Small intestine (tissue), 7 donors: ENCODE measurements around the gene ATP1A1. TPM values are rescaled to one million over a fixed set of nuclear protein-coding genes. Genes with fewer than 3 reads are reported as not detected.
A peak's percentile ranks its signal among the peaks of the same experiment; 100 is the strongest.

Source experiments
- DNase-seq, 2 donors: peaks; one replicate each; pipeline versions ENCODE4 v3.0.0 to v3.0.0-alpha.2; 2013
- FAIRE-seq: peaks from 2 replicates; lab custom pipeline; 2012; peaks lifted over from hg19 to GRCh38; lab: Jason Lieb, UNC
- H3K27ac ChIP-seq, 3 donors: one replicate each; pipeline ENCODE4 v1.5.1; 2013; ENCODE audit warnings: low read length in 2 of 3, mild to moderate bottlenecking in 2 of 3, control low read depth in 1 of 3, inconsistent platforms in 1 of 3, low read depth in 1 of 3, moderate library complexity in 1 of 3
- H3K27me3 ChIP-seq, 3 donors: one replicate each; pipeline ENCODE4 v1.6.1; 2013; ENCODE audit warnings: low read length in 3 of 3, inconsistent platforms in 1 of 3; ENCODE audit not compliant: control insufficient read depth in 3 of 3, insufficient read depth in 3 of 3
- H3K36me3 ChIP-seq, 3 donors: one replicate each; pipeline ENCODE4 v1.6.1; 2013; ENCODE audit warnings: low read length in 3 of 3, inconsistent platforms in 1 of 3, low read depth in 1 of 3, mild to moderate bottlenecking in 1 of 3, moderate library complexity in 1 of 3; ENCODE audit not compliant: control insufficient read depth in 3 of 3, insufficient read depth in 2 of 3
- H3K4me1 ChIP-seq, 3 donors: one replicate each; pipeline ENCODE4 v1.6.1; 2013; ENCODE audit warnings: low read length in 2 of 3, inconsistent platforms in 1 of 3, low read depth in 1 of 3, mild to moderate bottlenecking in 1 of 3, moderate library complexity in 1 of 3; ENCODE audit not compliant: control insufficient read depth in 3 of 3, insufficient read depth in 2 of 3
- H3K4me3 ChIP-seq, 3 donors: one replicate each; pipeline ENCODE4 v1.5.1; 2013; ENCODE audit warnings: low read length in 3 of 3, control low read depth in 1 of 3, inconsistent platforms in 1 of 3, low read depth in 1 of 3, mild to moderate bottlenecking in 1 of 3, moderate library complexity in 1 of 3
- H3K9me3 ChIP-seq, 2 donors: one replicate each; pipeline ENCODE4 v1.6.1; 2013; ENCODE audit warnings: low read depth in 1 of 2, low read length in 1 of 2; ENCODE audit not compliant: control insufficient read depth in 2 of 2, insufficient read depth in 1 of 2
- WGBS, 3 donors: extraction: QIAGEN DNeasy Blood & Tissue Kit; methylation state at CpG; one replicate each; pipeline ENCODE4 v1.1.7; 2013; 5-methylcytosine and 5-hydroxymethylcytosine counted together
- polyA plus RNA-seq, 4 donors: library from polyadenylated mRNA; stranded (reverse) in 3 of 4; unstranded in 1 of 4; fragments of 200-250 nt in 3 of 4; fragments of 120-200 nt in 1 of 4; gene quantifications; one replicate each; pipeline versions ENCODE4 v1.2.1 to v1.2.3, GENCODE V29; 2013
- donor health status: healthy with polysubstance abuse.
- donor health status: control.
- donor health status: control.
- donor health status: Bipolar disorder and iron deficiency.
- donor health status: healthy.

ATP1A1 gene
- polyA plus RNA-seq, 4 donors = 921 to 1,048 (median 1,035) TPM

- no peaks in the 10 kb centered on the region for H3K27me3 ChIP-seq
- H3K4me1 ChIP-seq = peaks cover 3 to 27% (median 4%) of the 10 kb centered on the region in 3 donors
- H3K27ac ChIP-seq = no peak overlapping the region
- no peak for DNase-seq
- no peaks in the 10 kb centered on the region for H3K36me3 ChIP-seq
- WGBS, 3 donors = 92 to 98% (median 95%) methylated on average over 1 of the region's 1 CpG
- no peaks in the 10 kb centered on the region for H3K9me3 ChIP-seq
- no peak overlapping the region for H3K4me3 ChIP-seq
- no peak for FAIRE-seq
Measured at GRCh38 chr1:116357487-116357886, 15.6 kb upstream of the ATP1A1 start.

GRCh38 chr1:116359060-116359830 is 13.8 kb upstream of the ATP1A1 start:
- DNase-seq = peak in 1 of 2 donors; percentile 56
- Histone ChIP-seq H3K4me1 (peaks cover 3 to 25% (median 4%) of the 10 kb centered on the region in 3 donors), H3K27me3 (no peaks in the 10 kb centered on the region), H3K36me3 (no peaks in the 10 kb centered on the region), H3K27ac (peak overlapping the region in 1 of 3 donors; percentile 61), H3K4me3 (no peak overlapping the region), H3K9me3 (no peaks in the 10 kb centered on the region)
- FAIRE-seq = no peak
- 30 to 58% (median 55%) methylated on average over 2 of the region's 2 CpGs for WGBS, 3 donors

- Histone ChIP-seq H3K4me1 (peaks cover 3 to 25% (median 4%) of the 10 kb centered on the region in 3 donors), H3K27ac (peak overlapping the region in 1 of 3 donors; percentile 61), H3K4me3 (no peak overlapping the region), H3K36me3 (no peaks in the 10 kb centered on the region), H3K27me3 (no peaks in the 10 kb centered on the region), H3K9me3 (no peaks in the 10 kb centered on the region)
- peak in 1 of 2 donors; percentile 5 for DNase-seq
- 90 to 100% (median 96%) methylated on average over 1 of the region's 1 CpG for WGBS, 3 donors
- no peak for FAIRE-seq
Measured at GRCh38 chr1:116359871-116360270, 13.2 kb upstream of the ATP1A1 start.

GRCh38 chr1:116360429-116361173 is 12.4 kb upstream of the ATP1A1 start:
- H3K27ac ChIP-seq = peak overlapping the region in 1 of 3 donors; percentile 61
- no peaks in the 10 kb centered on the region for H3K27me3 ChIP-seq
- DNase-seq = peak; percentile 39 to 61
- WGBS, 3 donors = 74 to 76% (median 76%) methylated on average over 2 of the region's 2 CpGs
- H3K9me3 ChIP-seq = no peaks in the 10 kb centered on the region
- FAIRE-seq = no peak
- H3K4me1 ChIP-seq = peaks cover 3 to 25% (median 4%) of the 10 kb centered on the region in 3 donors
- no peak overlapping the region for H3K4me3 ChIP-seq
- no peaks in the 10 kb centered on the region for H3K36me3 ChIP-seq

- 87 to 95% (median 94%) methylated on average over 3 of the region's 3 CpGs for WGBS, 3 donors
- no peaks in the 10 kb centered on the region for H3K9me3 ChIP-seq
- DNase-seq (peak in 1 of 2 donors; percentile 16), FAIRE-seq (no peak)
- no peaks in the 10 kb centered on the region for H3K36me3 ChIP-seq
- H3K27me3 ChIP-seq = no peaks in the 10 kb centered on the region
- peaks cover 3 to 25% (median 4%) of the 10 kb centered on the region in 3 donors for H3K4me1 ChIP-seq
- H3K4me3 ChIP-seq = no peak overlapping the region
- H3K27ac ChIP-seq = peak overlapping the region in 2 of 3 donors; percentile 24 to 61
Measured at GRCh38 chr1:116361648-116362047, 11.4 kb upstream of the ATP1A1 start.

GRCh38 chr1:116362050-116362449 is 11.0 kb upstream of the ATP1A1 start:
- DNase-seq (peak; percentile 61 to 63), FAIRE-seq (no peak)

GRCh38 chr1:116365353-116365780 is 7.7 kb upstream of the ATP1A1 start:
- Histone ChIP-seq H3K9me3 (no peaks in the 10 kb centered on the region), H3K36me3 (no peaks in the 10 kb centered on the region), H3K27me3 (no peaks in the 10 kb centered on the region), H3K4me3 (no peak overlapping the region), H3K27ac (no peak overlapping the region), H3K4me1 (peaks cover 0 to 10% (median 4%) of the 10 kb centered on the region in 3 donors)
- FAIRE-seq = no peak
- no peak for DNase-seq
- 73 to 78% (median 77%) methylated on average over 5 of the region's 5 CpGs for WGBS, 3 donors

More at GRCh38 chr1:116362050-116362449, 11.0 kb upstream of the ATP1A1 start:
- 68 to 91% (median 77%) methylated on average over 4 of the region's 4 CpGs for WGBS, 3 donors
- no peaks in the 10 kb centered on the region for H3K27me3 ChIP-seq
- no peaks in the 10 kb centered on the region for H3K9me3 ChIP-seq
- H3K36me3 ChIP-seq = no peaks in the 10 kb centered on the region
- H3K4me3 ChIP-seq = no peak overlapping the region
- peak overlapping the region in 2 of 3 donors; percentile 24 to 61 for H3K27ac ChIP-seq
- peaks cover 3 to 25% (median 4%) of the 10 kb centered on the region in 3 donors for H3K4me1 ChIP-seq

- no peak overlapping the region for H3K27ac ChIP-seq
- DNase-seq = no peak
- WGBS, 3 donors = 79 to 90% (median 84%) methylated on average over 5 of the region's 5 CpGs
- H3K36me3 ChIP-seq = no peaks in the 10 kb centered on the region
- H3K27me3 ChIP-seq = no peaks in the 10 kb centered on the region
- peaks cover 0 to 5% (median 4%) of the 10 kb centered on the region in 3 donors for H3K4me1 ChIP-seq
- no peak overlapping the region for H3K4me3 ChIP-seq
- H3K9me3 ChIP-seq = no peaks in the 10 kb centered on the region
- no peak for FAIRE-seq
Measured at GRCh38 chr1:116365857-116366256, 7.2 kb upstream of the ATP1A1 start.
